Measurements from ENCODE around the gene ZBTB24.

ZBTB24 gene

GRCh38 chr6:109458774-109459531, 24.1 kb downstream of the ZBTB24 start:
- Histone ChIP-seq H3K27me3 (ENCODE audit: insufficient read depth, low read length) (no peaks in the 10 kb centered on the region), H3K9me3 (ENCODE audit: low read length) (no peaks in the 10 kb centered on the region), H3K4me1 (ENCODE audit: insufficient read depth, low read length) (peaks cover 15% of the 10 kb centered on the region)

GRCh38 chr6:109457562-109457996, 25.4 kb downstream of the ZBTB24 start:
- Histone ChIP-seq H3K4me1 (ENCODE audit: insufficient read depth, low read length) (peaks cover 15% of the 10 kb centered on the region), H3K9me3 (ENCODE audit: low read length) (no peaks in the 10 kb centered on the region), H3K4me3 (ENCODE audit: low read length) (no peak overlapping the region), H2AFZ (ENCODE audit: low read depth, low read length) (no peak overlapping the region), H3K36me3 (ENCODE audit: insufficient read depth, low read length) (peaks cover 9% of the 10 kb centered on the region), H3K27me3 (ENCODE audit: insufficient read depth, low read length) (no peaks in the 10 kb centered on the region)

More at GRCh38 chr6:109458774-109459531, 24.1 kb downstream of the ZBTB24 start:
- Histone ChIP-seq H3K4me3 (ENCODE audit: low read length) (no peak overlapping the region), H2AFZ (ENCODE audit: low read depth, low read length) (no peak overlapping the region), H3K36me3 (ENCODE audit: insufficient read depth, low read length) (peaks cover 15% of the 10 kb centered on the region)

- Histone ChIP-seq H3K36me3 (ENCODE audit: insufficient read depth, low read length) (peaks cover 9% of the 10 kb centered on the region), H3K4me3 (ENCODE audit: low read length) (peak overlapping the region; percentile 54), H2AFZ (ENCODE audit: low read depth, low read length) (no peak overlapping the region), H3K4me1 (ENCODE audit: insufficient read depth, low read length) (peaks cover 15% of the 10 kb centered on the region), H3K27me3 (ENCODE audit: insufficient read depth, low read length) (no peaks in the 10 kb centered on the region), H3K9me3 (ENCODE audit: low read length) (no peaks in the 10 kb centered on the region)
Observed at GRCh38 chr6:109456710-109457561, 26.1 kb downstream of the ZBTB24 start.

DNA sequence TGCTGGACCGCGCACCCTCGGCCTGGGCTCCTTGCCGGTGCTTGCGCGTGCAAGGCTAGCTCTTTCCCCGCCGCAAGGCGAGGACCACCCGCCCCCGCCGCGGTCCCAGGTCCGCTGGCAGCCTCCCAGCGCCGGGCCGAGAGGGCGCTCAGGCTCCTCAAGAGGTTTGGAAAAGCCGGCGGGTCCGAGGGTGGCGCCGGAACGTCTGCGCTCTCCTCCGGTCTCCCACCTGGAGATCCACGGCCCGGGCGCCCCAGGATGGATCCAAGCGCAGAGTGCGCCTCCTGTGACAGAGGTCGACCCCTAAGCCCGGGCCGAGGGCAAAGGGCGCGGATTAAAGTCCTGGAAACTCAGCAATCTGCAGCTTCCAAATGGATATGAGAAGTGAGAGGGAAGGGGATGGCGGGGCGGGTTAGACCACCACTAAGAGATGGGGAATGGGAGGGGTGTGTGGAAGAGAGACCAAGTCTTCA, 26.9 kb downstream of the ZBTB24 start:
- Histone ChIP-seq H3K36me3 (ENCODE audit: insufficient read depth, low read length) (peaks cover 10% of the 10 kb centered on the region), H3K27me3 (ENCODE audit: insufficient read depth, low read length) (no peaks in the 10 kb centered on the region), H3K4me3 (ENCODE audit: low read length) (peak overlapping the region; percentile 54), H3K4me1 (ENCODE audit: insufficient read depth, low read length) (peaks cover 15% of the 10 kb centered on the region), H2AFZ (ENCODE audit: low read depth, low read length) (peak overlapping the region; percentile 24), H3K9me3 (ENCODE audit: low read length) (no peaks in the 10 kb centered on the region)

- Histone ChIP-seq H3K36me3 (ENCODE audit: insufficient read depth, low read length) (peaks cover 13% of the 10 kb centered on the region), H2AFZ (ENCODE audit: low read depth, low read length) (peak within 1 kb of the TSS; percentile 85), H3K27me3 (ENCODE audit: insufficient read depth, low read length) (no peaks in the 10 kb centered on the region), H3K4me3 (ENCODE audit: low read length) (peak within 1 kb of the TSS; percentile 54), H3K9me3 (ENCODE audit: low read length) (no peaks in the 10 kb centered on the region), H3K4me1 (ENCODE audit: insufficient read depth, low read length) (peaks cover 15% of the 10 kb centered on the region)
Observed at GRCh38 chr6:109455437-109456110, 27.4 kb downstream of the ZBTB24 start, which contains the start of gene MICAL1. TSS of gene MICAL1 (minus strand) at chr6:109455772. CDS start at chr6:109454196, 1,576 bp downstream.

GRCh38 chr6:109454496-109455436, 28.3 kb downstream of the ZBTB24 start:
- H3K36me3 ChIP-seq (ENCODE audit: insufficient read depth, low read length), result peaks cover 13% of the 10 kb centered on the region

GRCh38 chr6:109453594-109454495, 29.2 kb downstream of the ZBTB24 start:
- Histone ChIP-seq H2AFZ (ENCODE audit: low read depth, low read length) (no peak overlapping the region), H3K4me3 (ENCODE audit: low read length) (no peak overlapping the region), H3K36me3 (ENCODE audit: insufficient read depth, low read length) (peaks cover 13% of the 10 kb centered on the region), H3K9me3 (ENCODE audit: low read length) (no peaks in the 10 kb centered on the region), H3K4me1 (ENCODE audit: insufficient read depth, low read length) (peaks cover 15% of the 10 kb centered on the region), H3K27me3 (ENCODE audit: insufficient read depth, low read length) (no peaks in the 10 kb centered on the region)

More at GRCh38 chr6:109454496-109455436, 28.3 kb downstream of the ZBTB24 start:
- Histone ChIP-seq H3K4me1 (ENCODE audit: insufficient read depth, low read length) (peaks cover 15% of the 10 kb centered on the region), H3K9me3 (ENCODE audit: low read length) (no peaks in the 10 kb centered on the region), H2AFZ (ENCODE audit: low read depth, low read length) (peak overlapping the region; percentile 85), H3K4me3 (ENCODE audit: low read length) (peak overlapping the region; percentile 54), H3K27me3 (ENCODE audit: insufficient read depth, low read length) (no peaks in the 10 kb centered on the region)

DNA sequence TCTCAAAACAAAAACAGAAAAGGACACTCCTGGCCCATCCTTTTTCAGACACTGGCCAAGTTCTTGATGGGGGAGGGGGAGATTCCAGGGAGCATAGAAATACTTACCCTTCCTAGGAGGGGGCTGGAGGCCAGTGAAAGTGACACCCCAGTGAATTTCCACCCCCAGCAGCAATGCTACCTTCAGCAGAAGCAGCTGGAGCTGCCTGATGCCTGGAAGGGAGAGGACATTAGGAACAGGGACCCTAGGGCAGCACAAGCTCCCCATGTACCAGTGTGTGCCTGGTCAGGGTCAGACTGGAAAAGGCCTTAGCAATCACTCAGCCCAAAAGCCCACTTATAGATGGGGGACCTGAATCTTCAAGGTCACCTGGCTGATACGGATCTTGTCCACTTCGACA, 29.9 kb downstream of the ZBTB24 start:
- no peaks in the 10 kb centered on the region for H3K27me3 ChIP-seq (ENCODE audit: insufficient read depth, low read length)
- H3K4me3 ChIP-seq (ENCODE audit: low read length), result no peak overlapping the region
- peaks cover 13% of the 10 kb centered on the region for H3K36me3 ChIP-seq (ENCODE audit: insufficient read depth, low read length)

DNA sequence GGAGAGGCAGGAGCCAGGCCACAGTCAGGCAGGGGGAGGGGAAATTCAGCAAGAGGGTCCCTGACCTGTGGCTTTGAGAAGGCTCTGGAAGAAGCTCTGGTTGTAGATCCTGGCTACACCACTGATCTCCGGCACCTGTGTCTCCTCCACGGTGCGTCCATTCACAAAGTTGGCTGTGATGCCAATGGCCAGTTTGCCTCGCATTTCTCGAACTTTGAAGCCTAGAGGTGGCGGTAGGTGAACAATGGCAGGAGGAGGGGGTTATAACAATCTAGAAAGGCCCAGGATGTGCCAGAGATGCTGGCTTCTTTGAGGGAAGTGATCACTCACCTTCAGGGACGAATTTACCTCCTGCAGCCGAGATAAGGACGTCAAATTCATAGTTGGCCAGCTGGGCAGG, 30.8 kb downstream of the ZBTB24 start:
- H3K4me3 ChIP-seq (ENCODE audit: low read length), result no peak overlapping the region
- peaks cover 10% of the 10 kb centered on the region for H3K4me1 ChIP-seq (ENCODE audit: insufficient read depth, low read length)
- no peaks in the 10 kb centered on the region for H3K27me3 ChIP-seq (ENCODE audit: insufficient read depth, low read length)
- H2AFZ ChIP-seq (ENCODE audit: low read depth, low read length), result no peak overlapping the region
- no peaks in the 10 kb centered on the region for H3K9me3 ChIP-seq (ENCODE audit: low read length)
- peaks cover 13% of the 10 kb centered on the region for H3K36me3 ChIP-seq (ENCODE audit: insufficient read depth, low read length)

More for the DNA sequence above, 29.9 kb downstream of the ZBTB24 start:
- H2AFZ ChIP-seq (ENCODE audit: low read depth, low read length), result no peak overlapping the region
- H3K4me1 ChIP-seq (ENCODE audit: insufficient read depth, low read length), result peaks cover 15% of the 10 kb centered on the region
- no peaks in the 10 kb centered on the region for H3K9me3 ChIP-seq (ENCODE audit: low read length)

DNA sequence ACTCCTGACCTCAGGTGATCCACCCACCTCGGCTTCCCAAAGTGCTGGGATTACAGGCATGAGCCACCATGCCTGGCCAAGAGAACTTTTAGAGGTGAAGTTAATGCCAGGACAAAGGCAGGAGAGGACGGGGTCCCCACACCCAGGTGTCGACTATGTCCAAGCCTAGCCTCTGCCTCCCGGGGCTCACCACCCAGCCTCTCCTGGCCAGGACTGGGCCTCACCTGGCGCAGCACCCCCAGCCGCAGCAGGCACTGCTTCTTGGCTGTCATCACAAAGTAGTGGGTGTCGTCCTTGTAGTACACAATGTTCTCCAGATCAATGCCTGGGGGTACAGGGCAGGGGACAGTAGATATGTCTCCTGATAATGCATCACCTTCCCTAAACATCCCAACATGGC, 31.6 kb downstream of the ZBTB24 start:
- Histone ChIP-seq H3K9me3 (ENCODE audit: low read length) (no peaks in the 10 kb centered on the region), H3K36me3 (ENCODE audit: insufficient read depth, low read length) (peaks cover 18% of the 10 kb centered on the region)

DNA sequence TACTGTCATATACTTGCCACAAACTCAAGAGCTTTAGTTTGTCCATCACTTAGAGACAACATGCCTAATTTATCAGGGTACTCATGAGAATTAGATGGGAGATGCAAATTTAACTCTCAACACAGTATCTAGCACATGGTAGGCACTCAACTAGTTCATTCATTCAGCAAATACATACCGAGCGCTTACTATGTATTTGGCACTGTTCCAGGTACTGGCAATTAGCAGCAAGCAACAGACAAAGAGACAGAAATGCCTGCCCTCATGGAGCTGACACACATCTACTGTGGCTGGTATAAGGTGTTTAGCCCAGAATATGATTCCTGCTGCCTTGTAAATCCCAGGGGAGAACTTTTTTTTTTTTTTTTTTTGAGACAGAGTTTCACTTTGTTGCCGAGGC, 32.2 kb downstream of the ZBTB24 start:
- Histone ChIP-seq H3K4me3 (ENCODE audit: low read length) (no peak overlapping the region), H3K4me1 (ENCODE audit: insufficient read depth, low read length) (peaks cover 4% of the 10 kb centered on the region), H2AFZ (ENCODE audit: low read depth, low read length) (no peak overlapping the region), H3K27me3 (ENCODE audit: insufficient read depth, low read length) (no peaks in the 10 kb centered on the region), H3K36me3 (ENCODE audit: insufficient read depth, low read length) (peaks cover 21% of the 10 kb centered on the region), H3K9me3 (ENCODE audit: low read length) (no peaks in the 10 kb centered on the region)

More for the DNA sequence above, 31.6 kb downstream of the ZBTB24 start:
- Histone ChIP-seq H3K4me3 (ENCODE audit: low read length) (no peak overlapping the region), H2AFZ (ENCODE audit: low read depth, low read length) (no peak overlapping the region), H3K4me1 (ENCODE audit: insufficient read depth, low read length) (peaks cover 6% of the 10 kb centered on the region), H3K27me3 (ENCODE audit: insufficient read depth, low read length) (no peaks in the 10 kb centered on the region)
